HS-27A (cell line): ENCODE results near the gene ZDHHC11B.
"Not testable (repeated sequence)": the region's sequence is repeated elsewhere in the genome, so short reads cannot be mapped to it uniquely, and the experiment has no call there.

Source experiments
- DNase-seq: peaks from one replicate; pipeline ENCODE4 v3.0.0-alpha.2; 2012; ENCODE audit warnings: low read depth, missing footprints

ZDHHC11B gene

DNA sequence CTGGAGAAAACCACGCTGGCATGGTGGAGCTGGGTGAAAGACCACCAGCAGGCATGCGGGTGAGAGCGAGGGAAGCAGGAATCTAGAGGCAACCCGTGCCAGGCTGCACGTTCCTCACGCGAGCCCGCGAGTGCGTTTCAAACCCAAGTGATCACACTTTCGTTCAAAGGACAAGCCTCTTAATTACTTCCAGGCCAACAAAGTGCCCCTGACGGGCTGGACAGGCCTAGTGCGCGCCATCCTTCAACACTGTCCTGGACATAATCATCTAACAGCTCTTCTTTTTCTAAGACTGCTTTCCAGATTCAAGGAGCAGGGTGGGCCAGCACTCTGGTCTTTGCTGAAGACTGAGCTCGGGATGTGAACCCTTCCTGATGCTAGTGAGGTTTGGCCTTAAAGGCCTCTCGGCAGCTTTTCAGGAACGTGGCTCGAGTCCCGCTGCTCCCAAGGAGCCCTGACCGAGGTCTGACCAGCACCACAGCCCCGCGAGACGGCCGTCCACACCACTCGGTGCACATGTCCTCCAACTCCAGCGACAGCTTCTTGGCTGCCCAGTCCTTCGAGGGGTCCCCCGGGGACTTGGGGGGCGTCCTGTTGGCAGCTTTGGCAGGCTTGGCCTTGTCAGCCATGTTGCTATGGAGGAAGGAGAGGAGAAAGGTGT, 14.9 kb downstream of the ZDHHC11B start:
- not testable (repeated sequence) for DNase-seq

DNA sequence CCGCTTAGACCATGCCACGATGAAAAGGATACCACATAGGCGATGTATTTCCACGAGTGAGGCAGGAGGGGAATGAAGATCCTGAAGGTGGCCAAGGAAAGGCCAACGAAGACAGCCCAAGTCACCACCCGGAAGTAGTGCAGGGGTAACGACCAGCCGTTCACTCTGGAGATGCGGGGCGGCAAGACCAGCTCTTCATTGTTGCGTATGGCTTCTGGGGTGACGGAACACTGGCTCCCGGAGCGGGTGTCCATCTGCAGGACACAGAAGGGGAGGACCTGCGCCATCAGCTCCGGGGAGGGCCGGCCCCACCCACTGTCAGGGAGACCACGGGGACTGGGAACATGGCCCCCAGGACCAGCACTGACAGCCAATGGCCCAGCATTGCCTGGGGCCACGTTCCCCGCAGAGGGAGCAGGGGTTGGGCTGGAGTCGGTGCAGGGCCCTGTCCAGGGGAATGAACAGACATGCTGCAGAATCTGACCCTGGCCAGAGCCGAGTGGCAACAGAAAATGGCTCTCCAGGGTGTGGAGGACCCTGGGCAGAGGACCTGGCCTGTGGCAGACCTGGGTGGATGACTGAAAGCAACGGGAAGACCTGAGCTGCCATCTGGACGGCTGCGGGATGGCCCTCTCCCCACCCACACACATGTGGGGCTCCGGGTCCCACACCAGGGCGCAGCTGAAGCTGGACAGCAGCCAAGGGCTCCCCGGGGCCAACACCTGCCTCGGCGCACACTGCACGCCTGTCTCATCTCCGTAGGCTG, 17.7 kb downstream of the ZDHHC11B start:
- DNase-seq: no peak

DNA sequence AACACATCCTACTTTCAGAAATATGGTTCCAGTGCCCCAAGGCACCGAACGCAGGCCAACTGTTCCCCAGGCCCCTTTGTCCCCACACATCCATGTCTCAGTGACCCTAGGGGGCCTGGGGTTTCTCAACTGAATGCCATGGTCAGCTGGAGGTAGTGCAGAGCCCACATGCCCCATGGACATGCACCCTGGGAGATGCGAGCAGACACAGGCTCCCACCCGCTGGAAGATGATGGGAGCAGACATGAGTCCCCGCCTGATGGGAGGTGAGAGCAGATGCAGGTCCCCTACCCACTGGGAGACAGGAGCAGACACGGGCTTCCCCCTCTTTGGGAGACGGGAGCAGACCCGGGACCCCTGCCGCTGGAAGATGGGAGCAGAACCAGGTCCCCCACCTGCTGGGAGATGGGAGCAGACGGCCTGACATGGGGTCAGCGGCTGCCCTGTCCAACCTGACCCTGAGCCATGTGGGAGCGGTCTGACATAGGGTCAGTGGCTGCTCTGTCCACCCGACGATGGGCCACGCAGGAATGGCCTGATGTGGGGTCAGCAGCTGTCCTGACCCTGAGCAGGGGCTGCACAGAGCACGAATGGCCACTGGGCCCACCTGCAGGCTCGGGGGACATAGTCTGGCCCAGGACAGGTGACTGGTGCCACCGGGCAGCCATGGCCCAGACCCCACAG, 18.4 kb downstream of the ZDHHC11B start:
- DNase-seq: no peak

DNA sequence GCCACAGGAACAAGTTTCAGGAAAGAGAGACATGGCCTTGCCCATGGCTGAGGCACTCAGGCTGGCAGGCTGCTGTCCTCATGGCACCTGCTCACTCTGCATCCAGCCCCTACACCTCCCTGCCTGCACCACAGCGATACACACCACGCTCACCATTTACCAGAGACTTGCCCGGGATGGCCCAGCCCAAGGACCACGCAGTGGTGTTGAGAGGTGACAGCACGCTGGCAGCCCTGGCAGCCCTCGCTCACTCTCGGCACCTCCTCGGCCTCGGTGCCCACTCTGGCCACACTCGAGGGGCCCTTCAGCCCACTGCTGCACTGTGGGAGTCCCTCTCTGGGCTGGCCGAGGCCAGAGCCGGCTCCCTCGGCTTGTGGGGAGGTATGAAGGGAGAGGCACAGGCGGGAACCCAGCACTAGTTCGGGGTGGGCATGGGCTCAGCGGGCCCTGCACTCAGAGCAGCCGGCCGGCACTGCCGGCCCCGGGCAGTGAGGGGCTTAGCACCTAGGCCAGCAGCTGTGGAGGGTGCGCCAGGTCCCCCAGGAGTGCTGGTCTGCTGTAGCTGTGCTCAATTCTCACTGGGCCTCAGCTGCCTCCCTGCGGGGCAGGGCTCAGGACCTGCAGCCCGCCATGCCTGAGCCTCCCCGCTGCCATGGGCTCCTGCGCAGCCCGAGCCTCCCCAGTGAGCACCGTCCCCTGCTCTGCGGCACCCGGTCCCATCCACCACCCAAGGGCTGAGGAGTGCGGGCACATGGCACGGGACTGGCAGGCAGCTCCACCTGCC, 20.3 kb downstream of the ZDHHC11B start:
- no peak for DNase-seq

DNA sequence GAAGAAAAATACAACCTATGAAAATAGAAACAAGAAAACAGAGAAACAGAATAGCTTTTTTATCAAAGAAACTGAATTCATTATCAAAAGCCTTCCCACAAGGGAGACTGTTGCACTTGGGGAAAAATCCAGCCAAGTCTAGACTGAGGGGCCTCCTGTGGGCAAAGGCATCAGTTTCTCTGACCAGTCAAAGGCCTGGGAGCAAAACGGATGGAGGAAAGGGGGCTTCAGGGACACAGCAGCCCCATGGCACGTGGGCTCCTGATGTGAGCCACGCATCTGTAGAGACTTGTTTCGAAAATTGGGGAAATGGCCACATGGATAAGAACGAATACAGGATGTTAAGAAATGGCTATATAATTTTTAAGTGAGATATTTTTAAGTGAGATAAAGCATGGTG, 21.1 kb downstream of the ZDHHC11B start:
- DNase-seq: no peak

DNA sequence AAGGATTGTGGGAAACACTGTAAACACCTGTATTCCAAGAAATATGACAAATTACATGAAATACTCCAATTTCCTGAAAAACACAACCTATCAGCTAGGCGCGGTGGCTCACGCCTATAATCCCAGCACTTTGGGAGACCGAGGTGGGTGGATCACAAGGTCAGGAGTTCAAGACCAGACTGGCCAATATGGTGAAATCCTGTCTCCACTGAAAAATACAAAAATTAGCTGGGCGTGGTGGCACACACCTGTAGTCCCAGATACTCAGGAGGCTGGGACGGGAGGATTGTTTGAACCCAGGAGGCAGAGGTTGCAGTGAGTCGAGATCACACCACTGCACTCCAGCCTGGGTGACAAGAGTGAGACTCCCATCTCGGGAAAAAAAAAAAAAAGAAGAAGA, 21.5 kb downstream of the ZDHHC11B start:
- DNase-seq: not testable (repeated sequence)

DNA sequence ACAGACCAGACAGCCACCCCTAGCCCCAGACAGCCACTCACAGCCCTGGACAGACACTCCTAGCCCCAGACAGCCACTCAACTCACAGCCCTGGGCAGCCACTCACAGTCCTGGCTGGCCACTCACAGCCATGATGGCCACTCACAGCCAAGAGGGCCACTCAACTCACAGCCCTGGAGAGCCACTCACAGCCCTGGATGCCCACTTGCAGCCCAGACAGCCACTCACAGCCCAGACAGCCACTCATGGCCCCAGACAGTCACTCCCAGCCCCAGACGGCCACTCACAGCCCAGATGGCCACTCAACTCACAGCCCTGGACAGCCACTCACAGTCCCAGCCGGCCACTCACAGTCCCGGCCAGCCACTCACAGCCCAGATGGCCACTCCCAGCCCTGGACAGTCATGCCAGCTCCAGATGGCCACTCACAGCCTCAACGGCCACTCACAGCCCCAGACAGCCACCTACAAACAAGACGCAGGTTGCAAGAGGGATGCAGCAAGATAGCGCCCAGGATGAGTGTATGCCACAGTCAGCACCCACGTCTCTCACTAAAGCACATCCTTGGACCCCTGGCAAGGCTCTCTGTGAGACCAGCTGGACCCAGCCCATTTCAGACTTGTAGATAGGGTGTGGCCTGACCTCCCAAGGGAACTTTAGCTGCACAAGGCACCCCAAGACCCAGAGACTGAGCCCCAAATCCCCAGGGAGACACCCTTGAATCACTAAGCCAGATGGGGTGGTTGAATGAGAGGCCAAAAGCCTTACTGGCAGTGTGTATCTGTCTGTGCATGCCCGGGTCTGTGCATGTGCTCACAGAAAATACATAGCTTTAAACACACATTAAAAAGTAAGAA, 22.4 kb downstream of the ZDHHC11B start:
- no peak for DNase-seq

DNA sequence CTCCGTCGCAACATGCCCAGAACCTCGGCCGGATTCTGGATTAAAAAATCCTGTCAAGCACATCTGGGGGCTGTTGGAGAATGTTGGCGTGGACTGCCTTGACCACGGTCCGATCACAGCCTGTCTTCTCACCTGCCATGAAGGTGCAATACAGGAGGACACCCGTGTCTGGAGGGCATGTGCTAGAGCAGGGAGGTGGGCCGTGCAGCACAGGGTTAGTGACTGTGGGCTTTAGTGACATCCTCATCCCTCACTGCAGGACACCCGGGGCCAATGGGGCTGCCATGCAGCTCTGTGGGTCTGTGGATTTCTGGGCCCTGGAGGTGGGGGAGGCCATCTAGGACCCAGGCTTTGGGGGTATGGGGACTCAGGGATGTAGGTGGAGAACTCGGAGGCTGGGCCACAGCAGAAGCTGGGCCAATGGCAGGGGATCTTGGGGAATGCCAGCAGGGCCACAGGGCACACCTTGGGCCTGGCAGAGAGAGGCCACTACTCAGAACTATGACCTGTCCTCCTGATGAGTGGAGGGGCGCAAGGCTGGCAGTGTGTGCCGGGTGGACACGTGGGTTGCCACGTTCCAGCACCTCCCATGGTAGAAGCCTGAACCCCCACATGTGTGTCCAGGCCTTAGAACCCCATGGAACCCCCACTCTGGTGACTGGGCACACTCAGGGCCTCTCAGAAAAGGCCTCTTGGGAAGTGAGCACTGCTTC, 23.3 kb downstream of the ZDHHC11B start:
- no peak for DNase-seq

DNA sequence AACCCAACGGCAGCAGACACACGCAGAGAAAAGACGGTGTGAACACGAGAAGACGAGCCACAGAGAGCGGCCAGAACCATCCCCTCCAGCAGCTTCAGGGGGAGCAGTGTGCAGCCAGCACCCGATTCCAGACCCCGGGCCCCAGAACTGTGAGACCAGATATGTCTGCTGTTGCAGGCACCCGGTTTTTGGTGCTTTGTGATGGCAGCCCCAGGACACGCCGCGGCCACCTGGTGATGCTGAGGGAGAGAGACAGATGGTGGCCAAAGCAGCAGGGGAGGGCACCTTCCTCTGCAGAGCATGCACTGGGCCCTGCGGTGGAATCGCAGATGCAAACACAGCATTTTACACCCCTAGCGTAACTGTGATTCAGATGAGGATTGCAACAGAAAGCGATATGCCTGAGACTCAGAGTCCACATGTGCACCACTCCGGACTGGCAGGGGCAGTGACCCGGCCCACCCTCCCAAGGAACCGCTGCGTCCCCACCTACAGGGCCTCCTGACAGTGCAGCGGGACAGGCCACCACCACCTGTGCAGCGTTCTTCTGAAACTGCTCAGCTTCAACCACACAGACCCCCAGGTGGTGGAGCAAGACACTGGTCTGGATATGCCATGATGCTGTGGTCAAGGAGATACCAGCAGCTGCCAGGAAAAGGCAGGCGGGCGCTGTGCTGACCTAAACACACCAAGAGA, 24.0 kb downstream of the ZDHHC11B start:
- DNase-seq: no peak

DNA sequence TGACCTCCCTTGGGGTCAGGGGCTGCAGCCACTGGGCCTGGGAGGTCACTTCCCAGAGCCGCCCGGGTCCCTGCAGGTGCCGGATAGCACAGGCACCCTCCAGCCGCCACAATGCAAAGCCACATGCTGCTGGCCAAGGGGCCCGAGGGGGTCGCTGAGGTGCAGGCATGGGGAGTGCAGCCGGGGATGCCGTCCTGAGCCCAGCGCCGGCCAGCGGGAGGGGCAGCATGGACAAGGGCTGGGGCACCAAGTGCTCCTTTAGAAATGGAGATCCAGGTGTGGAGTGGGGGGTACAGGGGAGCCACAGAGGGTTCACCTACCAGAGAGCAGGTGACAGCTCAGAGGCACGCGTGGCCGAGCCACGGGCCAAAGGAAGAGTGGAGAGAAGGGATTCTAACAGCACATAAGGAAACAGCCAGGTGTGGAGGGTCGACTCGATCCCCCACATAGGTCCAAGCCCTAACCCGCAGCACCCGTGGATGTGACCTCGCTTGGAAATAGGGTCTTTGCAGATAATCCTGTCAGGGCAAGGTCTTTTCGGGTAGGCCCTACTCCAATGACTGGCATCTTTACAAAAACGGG, 24.7 kb downstream of the ZDHHC11B start:
- DNase-seq: no peak

DNA sequence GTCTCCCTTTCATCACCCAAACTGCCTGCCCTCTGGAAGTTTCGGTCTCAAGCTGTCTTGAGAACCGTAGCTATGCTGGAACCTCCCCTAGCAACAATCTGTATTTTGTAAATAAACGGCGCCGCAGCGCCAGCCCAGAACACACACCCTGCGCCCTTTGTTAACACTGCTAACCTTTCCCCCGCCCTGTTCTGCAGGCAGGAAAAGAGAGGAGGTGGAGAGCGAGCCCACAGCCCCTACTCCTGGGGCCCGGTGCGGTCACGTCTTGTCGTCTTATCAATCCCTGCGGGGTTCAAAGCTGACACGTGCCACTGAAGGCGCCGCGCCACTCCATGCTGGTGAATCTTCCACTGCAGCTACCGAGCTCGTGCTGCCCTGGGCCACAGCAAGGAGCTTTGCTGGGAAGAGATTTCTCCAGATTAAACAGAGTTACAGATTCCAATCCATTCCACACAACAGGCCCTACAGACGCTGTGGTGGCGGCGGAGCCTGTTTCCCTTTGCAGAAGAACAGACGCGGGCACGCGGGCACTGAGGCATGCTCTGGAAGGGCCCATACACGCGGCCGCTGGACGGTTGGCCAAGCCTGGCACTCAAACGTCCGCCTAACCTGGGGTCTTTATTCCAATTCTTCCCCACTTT, 25.3 kb downstream of the ZDHHC11B start:
- DNase-seq: no peak

DNA sequence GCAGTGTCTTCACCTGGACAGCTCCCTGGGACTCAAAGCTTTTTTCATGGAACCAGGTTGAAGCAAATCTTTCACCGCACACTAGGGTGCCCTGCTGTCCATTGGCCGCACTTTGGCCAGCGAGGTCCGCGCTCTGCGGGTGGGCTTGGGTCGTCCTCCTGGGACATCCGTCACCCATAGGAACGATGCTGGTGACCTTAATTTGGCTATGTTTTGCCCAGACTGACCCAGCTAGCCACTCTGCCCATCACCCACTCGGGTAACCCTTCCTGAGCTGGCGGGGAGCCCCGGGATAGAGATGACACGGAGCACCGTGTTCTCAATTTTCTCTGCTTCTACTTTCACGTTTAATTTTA, 25.9 kb downstream of the ZDHHC11B start:
- no peak for DNase-seq

DNA sequence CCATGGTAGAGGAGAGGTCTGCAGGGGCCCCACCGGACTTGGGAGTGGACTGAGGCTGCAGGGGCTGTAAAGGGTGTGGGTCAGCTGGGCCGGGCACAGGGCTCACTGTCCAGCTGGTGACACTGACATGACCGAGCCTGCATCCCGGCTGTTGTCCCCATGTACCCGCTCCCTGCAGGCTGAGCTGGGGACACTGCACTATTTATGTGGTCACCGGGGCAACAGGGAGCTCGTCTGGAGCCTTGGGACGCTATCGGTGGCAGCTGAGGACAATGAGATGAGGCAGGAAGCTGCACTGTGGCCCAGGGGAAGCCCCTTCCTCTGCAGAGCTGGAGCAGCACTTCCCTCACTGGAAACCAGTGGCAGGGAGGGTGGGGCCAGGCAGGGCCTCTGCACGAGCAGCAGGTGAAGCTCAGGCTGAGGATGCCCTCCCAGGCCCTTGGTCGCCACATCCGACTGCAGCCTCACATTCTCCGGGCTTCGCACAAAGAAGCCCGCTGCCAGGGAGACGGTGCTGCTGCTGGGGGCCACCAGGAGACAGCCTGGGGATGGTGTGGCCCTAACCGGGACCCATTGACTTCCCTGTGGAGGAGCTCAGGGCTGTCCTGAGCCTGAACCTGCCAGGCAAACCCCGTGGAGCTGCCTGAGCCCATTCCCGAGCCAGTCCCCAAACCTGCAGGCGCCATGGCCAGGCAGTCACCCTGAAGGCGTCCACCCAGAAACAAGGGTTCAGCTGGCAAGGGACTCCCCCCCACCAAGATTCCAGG, 26.4 kb downstream of the ZDHHC11B start:
- no peak for DNase-seq

DNA sequence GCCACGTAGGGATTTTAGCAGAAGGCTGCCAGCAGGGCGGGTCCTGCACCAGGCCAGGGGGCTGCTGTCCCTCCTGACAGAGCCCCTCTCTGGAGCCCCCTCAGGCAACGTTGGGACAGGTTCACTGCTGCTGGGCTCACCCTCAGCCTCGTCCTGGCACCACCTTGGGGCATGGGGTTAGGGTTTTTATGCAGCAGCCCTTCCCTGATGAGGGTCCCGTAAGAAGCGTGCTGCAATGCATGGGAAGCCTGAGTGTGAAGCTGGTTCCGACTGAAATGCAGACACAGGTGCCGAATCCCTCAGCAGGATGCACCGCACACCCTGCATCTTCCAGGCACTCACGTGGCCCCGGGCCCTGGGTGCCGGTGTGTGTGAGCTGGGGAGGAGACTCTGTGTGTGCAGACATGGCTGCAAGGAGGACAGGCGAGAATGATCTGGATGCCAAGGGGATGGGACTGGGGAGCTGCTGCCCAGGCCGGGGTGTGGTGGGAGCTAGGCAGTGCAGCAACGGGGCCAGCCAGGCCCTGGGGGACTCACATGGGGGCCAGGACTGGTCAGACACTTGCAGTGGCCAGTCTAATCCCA, 27.1 kb downstream of the ZDHHC11B start:
- DNase-seq: no peak

DNA sequence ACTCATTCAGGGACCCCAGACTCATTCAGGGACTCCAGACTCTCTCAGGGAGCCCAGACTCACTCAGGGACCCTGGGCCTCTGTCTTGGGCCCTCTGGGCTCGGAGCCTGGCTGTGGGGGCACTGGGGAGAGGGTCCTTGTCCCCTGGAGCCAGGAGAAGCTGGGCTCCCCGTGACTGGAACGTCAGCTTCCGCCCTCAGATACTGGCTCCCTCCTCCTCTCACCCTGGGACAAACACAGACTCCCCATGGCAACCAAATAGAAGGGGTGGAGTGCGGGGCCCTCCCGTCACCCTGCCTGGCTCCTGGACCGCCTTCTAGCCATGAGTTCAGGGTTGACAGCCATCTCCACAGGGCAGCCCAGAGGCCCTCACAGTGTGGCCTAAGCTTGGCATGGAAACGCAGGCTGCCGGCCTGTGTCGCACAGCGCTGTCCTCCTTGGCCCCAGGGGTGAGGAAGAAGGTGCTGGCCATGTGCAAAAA, 27.6 kb downstream of the ZDHHC11B start:
- no peak for DNase-seq

DNA sequence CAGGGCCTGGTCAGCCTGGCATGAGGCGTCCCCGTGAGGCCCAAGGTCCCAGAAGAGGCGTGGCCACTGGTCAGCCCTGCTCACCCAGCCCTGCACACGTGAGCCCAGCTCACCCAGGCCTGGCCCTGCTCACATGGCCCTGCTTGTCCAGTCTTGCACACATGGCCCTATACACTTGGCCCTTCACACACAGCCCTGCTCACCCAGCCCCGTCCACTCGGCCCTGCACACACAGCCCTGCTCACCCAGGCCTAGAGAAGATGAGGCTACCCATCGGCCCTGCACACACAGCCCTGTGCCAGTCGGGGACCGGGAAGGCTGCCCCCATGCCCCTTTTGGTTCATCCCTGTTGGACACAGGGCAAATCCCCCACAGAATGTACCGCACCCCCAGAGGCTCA, 28.4 kb downstream of the ZDHHC11B start:
- DNase-seq: no peak

DNA sequence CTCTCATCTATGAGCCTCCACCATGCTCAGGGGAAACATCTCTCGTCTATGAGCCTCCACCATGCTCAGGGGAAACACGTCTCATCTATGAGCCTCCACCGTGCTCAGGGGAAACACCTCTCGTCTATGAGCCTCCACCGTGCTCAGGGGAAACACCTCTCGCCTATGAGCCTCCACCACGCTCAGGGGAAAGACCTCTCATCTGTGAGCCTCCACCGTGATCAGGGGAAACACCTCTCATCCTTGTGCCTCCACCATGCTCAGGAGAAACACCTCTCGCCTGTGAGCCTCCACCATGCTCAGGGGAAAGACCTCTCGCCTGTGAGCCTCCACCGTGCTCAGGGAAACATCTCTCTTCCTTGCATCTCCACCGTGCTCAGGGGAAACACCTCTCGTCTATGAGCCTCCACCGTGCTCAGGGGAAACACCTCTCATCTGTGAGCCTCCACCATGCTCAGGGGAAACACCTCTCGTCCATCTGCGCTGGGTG, 30.3 kb downstream of the ZDHHC11B start:
- DNase-seq: not testable (repeated sequence)
